Measurements from ENCODE around the gene FUT7. TPM values are rescaled to one million over a fixed set of nuclear protein-coding genes. Genes with fewer than 3 reads are reported as not detected.

FUT7 gene
- total RNA-seq, 4 donors from 2014 or later: 0.22 to 0.39 TPM; not detected in 2

- 97 to 98% methylated on average over 20 to 21 of the region's 21 CpGs for WGBS, 2 donors
- TF ChIP-seq, protein P1, sequence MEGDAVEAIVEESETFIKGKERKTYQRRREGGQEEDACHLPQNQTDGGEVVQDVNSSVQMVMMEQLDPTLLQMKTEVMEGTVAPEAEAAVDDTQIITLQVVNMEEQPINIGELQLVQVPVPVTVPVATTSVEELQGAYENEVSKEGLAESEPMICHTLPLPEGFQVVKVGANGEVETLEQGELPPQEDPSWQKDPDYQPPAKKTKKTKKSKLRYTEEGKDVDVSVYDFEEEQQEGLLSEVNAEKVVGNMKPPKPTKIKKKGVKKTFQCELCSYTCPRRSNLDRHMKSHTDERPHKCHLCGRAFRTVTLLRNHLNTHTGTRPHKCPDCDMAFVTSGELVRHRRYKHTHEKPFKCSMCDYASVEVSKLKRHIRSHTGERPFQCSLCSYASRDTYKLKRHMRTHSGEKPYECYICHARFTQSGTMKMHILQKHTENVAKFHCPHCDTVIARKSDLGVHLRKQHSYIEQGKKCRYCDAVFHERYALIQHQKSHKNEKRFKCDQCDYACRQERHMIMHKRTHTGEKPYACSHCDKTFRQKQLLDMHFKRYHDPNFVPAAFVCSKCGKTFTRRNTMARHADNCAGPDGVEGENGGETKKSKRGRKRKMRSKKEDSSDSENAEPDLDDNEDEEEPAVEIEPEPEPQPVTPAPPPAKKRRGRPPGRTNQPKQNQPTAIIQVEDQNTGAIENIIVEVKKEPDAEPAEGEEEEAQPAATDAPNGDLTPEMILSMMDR (IDR thresholded peaks at IDR 0.05): no peak
- no peak for TF ChIP-seq POLR2A (IDR thresholded peaks at IDR 0.05)
- DNase-seq (ENCODE audit: low spot score in 2 of 2): no peak
- intact Hi-C loops (cut with DNase I; ENCODE audit: low total_unique reads): no loop called here
- no peak overlapping the region for H3K4me3 ChIP-seq (ENCODE audit: low read depth, poor library complexity, severe bottlenecking)
These were observed 15.9 kb downstream of the FUT7 start for GRCh38 chr9:137015976-137016375.

- no peak for DNase-seq (ENCODE audit: low spot score in 2 of 2)
- no peak overlapping the region for H3K4me3 ChIP-seq (ENCODE audit: low read depth, poor library complexity, severe bottlenecking)
- WGBS, 2 donors: 95 to 98% methylated on average over 25 of the region's 25 CpGs
- intact Hi-C loops (cut with DNase I; ENCODE audit: low total_unique reads): no loop called here
- TF ChIP-seq, protein P1 (IDR thresholded peaks at IDR 0.05): no peak
These were observed 16.4 kb downstream of the FUT7 start for GRCh38 chr9:137015540-137015930.

- intact Hi-C loops (cut with DNase I; ENCODE audit: low total_unique reads): no loop called here
- no peak overlapping the region for H3K4me3 ChIP-seq (ENCODE audit: low read depth, poor library complexity, severe bottlenecking)
- DNase-seq (ENCODE audit: low spot score in 2 of 2): no peak
- TF ChIP-seq, protein P1 (IDR thresholded peaks at IDR 0.05): no peak
- TF ChIP-seq POLR2A (IDR thresholded peaks at IDR 0.05): no peak
- WGBS, 2 donors: 92 to 95% methylated on average over 28 to 35 of the region's 36 CpGs
These were observed 16.9 kb downstream of the FUT7 start for GRCh38 chr9:137014776-137015539.

DNA sequence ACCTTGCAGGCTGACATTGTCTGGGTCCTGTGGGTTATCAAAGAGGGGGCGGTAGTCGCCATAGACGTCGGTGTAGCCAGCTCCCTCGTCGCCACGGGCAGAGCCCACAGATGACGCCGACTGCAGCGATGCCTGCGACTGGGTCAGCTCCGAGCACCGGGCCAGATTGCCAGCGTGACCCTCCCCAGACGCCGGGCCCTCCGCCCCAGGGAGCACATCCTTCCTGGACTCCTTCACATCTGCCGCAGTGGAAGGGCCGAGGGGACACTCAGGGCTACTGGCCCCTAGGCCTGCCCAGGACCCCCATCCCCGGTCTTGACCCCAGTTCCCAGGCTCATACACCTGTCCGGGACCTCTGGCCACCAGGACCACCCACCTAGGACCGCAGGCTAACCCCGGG lies 17.7 kb downstream of the FUT7 start:
- TF ChIP-seq, protein P1 (IDR thresholded peaks at IDR 0.05): no peak
- TF ChIP-seq POLR2A (IDR thresholded peaks at IDR 0.05): no peak
- no peak for DNase-seq (ENCODE audit: low spot score in 2 of 2)
- WGBS, 2 donors: 87 to 91% methylated on average over 15 to 23 of the region's 23 CpGs

DNA sequence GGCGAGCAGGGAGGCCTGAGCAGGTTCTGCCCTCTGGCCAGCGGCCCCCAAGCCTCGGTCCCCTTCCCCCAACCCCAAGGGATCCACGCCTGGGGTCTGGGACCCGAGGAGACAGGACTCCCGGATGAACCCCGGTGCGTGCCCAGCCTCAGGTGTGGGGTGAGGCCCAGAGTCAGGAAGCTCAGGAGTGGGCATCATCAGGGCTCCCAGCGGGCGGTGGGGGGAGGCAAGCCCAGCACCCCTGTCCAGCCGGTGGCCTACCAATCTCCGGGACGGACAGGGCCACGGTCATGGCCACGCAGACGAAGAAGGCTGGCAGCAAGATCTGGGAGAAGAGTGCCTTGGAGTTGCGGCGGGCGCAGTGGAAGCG lies 18.3 kb downstream of the FUT7 start:
- WGBS, 2 donors: 91 to 93% methylated on average over 19 to 20 of the region's 20 CpGs
- intact Hi-C loops (cut with DNase I; ENCODE audit: low total_unique reads): no loop called here
- no peak for DNase-seq (ENCODE audit: low spot score in 2 of 2)
- H3K4me3 ChIP-seq (ENCODE audit: low read depth, poor library complexity, severe bottlenecking): no peak overlapping the region
- TF ChIP-seq, protein P1 (IDR thresholded peaks at IDR 0.05): no peak
- TF ChIP-seq POLR2A (IDR thresholded peaks at IDR 0.05): no peak

More for the DNA sequence above, 17.7 kb downstream of the FUT7 start:
- H3K4me3 ChIP-seq (ENCODE audit: low read depth, poor library complexity, severe bottlenecking): no peak overlapping the region
- intact Hi-C loops (cut with DNase I; ENCODE audit: low total_unique reads): no loop called here

All from lower leg skin (tissue), 4 donors.